H4 (cell line): ENCODE data around the gene TAB2. TPM values are rescaled to one million over a fixed set of nuclear protein-coding genes. Genes with fewer than 3 reads are reported as not detected.
"Not testable (repeated sequence)": the region's sequence is repeated elsewhere in the genome, so short reads cannot be mapped to it uniquely, and the experiment has no call there.

Experiments
- DNase-seq: peaks from one replicate; pipeline ENCODE4 v3.0.0-alpha.2; 2015; ENCODE audit warnings: low spot score
- total RNA-seq: library from RNA; depleted of rRNA; stranded (reverse); fragments of >200 nt; shearing (Covaris generic); gene quantifications from 2 replicates; pipeline ENCODE4 v1.2.3, GENCODE V29; 2014

TAB2 gene
- total RNA-seq, 1 experiment from 2014 or later: 15.5 TPM

DNA sequence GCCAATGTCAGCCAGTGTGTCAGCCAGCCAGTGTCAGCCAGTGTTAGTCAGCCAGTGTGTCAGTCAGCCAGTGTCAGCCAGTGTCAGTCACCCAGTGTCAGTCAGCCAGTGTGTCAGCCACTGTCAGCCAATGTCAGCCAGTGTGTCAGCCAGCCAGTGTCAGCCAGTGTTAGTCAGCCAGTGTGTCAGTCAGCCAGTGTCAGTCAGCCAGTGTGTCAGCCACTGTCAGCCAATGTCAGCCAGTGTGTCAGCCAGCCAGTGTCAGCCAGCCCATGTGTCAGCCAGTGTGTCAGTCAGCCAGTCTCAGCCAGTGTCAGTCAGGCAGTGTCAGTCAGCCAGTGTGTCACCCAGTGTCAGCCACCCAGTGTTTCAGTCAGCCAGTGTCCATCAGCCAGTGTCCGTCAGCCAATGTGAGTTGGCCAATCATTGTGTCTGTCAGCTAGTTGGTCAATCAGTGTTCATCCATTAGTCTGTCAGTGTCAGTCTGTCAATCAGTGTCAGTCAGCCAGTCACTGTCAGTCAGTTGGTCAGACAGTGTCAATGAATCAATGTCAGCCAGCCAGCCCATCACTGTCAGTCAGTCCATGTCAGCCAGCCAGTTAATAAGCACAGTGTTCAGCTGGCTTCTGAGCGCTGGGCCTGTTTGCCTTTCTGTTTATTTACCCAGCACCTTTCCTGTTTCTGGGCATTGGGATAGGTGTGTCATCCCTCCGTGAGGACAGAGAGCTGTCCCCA, 127.0 kb downstream of the TAB2 start:
- not testable (repeated sequence) for DNase-seq

DNA sequence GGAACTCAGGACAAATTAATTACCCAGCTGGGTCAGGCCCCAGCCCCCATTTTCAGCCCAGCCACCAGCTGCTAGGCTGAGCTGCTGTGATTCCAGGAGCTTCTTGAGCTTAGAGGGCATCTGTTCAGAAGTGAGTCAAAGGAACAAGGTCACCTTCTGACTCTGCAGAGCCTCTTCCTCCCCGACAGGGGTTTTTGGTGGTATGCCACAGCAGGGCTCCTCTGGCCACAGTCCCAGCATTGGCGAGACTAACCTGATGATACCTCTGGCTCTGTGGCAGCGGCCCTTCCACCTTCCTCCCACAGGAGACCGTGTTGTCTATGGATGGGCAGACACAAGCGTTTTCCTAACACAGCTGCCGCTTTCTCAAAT, 127.6 kb downstream of the TAB2 start:
- no peak for DNase-seq

DNA sequence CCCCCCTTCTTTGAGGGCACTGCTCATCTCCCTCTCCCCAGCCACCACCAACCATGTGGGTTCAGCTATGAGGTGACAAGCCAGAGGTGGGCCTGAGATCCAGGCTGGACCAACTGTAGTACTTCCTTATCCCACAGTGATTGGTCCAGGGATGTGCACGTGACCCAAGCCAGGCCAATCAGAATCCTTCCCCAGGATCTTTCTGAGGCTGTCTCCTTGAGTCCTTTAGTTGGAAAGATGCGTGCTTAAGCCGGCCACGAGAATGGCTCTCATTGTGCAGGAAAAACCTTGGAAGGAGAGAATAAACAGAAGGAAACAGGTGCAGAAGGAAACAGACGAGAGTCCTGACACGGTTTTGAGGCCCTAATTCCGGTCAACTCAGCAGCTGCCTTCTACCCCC, 128.1 kb downstream of the TAB2 start:
- no peak for DNase-seq

DNA sequence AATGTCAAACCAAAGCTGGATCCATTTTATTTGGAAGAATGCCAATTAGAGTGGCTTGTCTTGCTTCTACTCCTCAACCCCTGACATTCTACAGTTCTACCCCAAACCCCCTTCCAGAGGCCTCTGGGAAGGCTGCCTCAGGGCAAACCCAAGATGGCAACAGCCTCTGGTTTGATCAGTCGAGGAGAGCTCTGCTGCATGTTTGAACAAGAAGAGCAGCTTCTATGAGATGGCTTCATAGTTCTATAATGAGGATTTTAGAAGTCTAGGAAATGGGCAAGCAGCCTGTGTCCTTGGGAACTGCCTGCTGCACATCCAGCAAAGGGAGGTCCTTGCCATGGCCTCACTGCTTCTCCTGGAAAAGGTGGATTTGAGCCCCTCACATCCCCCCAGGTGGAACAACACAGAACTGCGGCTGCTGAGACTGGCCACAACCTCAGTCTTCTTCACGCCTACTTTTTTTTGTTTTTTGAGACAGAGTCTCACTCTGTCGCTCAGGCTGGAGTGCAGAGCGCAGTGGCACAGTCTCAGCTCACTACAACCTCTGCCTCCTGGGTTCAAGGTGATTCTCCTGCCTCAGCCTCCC, 129.4 kb downstream of the TAB2 start:
- no peak for DNase-seq

DNA sequence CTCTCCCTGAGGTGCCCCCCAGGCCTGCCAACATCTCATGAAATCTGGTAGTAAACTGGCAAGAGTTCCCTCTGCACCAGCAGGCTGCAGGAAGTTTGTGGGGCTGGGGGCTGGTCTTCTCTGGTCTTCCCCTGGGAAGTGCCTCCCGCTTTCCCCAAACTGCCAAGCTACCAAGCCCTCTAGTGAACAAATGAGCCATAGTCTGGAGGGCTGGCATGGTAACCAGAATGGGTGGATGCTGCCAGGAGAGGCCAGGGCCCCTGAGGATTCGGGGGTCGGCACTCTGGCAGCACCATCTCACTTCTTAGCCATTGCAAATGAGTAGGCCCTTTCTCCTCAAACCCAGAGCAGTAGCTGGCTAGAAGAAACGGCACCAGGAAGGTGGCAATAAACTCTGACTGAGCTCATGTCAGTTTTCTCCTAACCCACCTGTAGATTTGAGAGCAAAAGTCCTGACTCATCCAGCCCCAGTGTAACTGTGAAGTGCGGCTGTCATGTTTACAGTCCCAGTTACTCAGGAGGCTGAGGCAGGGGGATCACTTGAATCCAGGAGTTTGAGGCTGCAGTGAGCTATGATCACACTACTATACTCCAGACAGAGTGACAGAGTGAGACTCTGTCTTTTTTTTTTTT, 131.4 kb downstream of the TAB2 start:
- no peak for DNase-seq

GRCh38 chr6:149449831-149450678, 132.5 kb downstream of the TAB2 start:
- no peak for DNase-seq

DNA sequence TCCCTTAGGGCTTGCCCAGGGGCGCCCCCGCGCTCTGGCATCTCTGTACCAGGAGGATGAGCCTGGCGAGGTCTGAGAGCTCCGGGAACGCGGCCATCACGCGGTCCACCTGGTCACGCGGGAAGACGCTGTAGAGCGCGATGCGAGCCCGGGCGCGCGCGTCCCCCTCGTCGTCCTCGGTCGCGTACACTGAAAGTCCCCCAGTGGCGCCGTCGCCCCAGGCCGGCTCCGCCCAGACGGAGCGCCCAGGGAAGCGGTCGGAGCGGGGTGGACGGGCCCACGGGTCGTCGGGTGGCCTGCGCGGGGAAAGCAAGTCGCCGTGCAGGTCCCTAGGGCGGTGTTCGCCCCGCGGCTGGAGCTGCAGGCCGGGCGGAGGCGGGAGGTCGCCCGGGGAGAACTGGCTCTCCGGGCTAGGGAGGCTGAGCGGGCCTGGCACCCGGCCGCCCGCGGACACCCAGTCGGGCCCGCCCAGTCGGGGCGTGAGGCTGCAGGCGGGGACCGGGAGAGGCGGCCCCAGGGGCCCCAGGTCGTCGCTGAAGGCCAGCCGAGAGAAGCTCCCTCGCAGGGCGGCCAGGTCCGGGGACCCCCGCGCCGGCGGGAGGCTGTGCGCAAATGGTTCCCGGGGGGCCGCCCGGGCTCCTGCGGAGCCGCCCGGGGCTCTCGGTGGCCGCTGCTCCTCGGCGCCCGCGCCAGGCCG, 133.3 kb downstream of the TAB2 start:
- DNase-seq: no peak

- DNase-seq: no peak
Measured at GRCh38 chr6:149451376-149452036, 134.0 kb downstream of the TAB2 start.

- no peak for DNase-seq
Measured at GRCh38 chr6:149452037-149452939, 134.8 kb downstream of the TAB2 start.

- DNase-seq: no peak
Measured at GRCh38 chr6:149453597-149454345, 136.3 kb downstream of the TAB2 start.

DNA sequence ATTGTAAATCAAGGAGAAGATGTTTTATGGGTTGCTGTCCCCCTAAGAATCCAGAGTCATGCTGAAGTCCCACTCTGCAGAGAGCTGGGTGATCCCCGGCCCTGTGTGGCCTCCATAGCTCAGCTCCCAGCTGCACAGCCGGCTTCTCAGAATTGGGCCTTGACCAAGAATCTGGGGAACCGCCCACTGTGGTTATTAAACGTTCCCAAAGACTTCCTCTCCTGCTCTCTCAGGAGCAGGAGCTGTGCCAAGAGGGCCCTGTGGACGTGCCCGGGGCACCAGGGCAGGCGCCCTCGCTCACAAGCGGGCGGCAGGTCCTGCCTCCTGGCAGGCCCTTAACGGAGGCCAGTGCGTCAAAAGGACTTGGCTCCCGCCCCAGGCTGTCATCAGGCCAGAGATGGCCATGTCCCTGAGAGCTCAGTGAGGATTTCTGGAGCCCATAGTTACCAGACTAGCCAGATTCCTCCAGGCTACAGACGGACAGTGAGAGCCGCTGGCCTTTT, 136.9 kb downstream of the TAB2 start:
- DNase-seq: peak; percentile 78

- no peak for DNase-seq
Measured at GRCh38 chr6:149455031-149455732, 137.7 kb downstream of the TAB2 start.

GRCh38 chr6:149456311-149457021, 139.0 kb downstream of the TAB2 start:
- DNase-seq: no peak

GRCh38 chr6:149457316-149457884, 139.9 kb downstream of the TAB2 start:
- DNase-seq: no peak

DNA sequence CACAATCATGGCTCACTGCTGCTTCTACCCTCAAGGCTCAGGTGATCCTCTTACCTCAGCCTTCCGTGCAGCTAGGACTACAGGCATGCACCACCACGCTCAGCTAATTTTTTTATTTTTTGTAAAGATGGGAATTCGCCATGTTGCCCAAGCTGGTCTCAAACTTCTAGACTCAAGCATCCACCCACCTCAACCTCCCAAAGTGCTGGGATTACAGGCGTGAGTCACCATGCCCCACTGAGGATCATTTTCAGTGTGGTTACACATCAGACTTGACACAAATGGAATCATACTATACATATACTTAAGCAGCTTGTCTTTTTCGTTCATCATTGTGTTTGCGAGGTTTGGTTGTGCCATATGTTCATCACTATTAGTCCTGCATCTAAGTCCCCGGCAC, 140.7 kb downstream of the TAB2 start:
- no peak for DNase-seq

- no peak for DNase-seq
Measured at GRCh38 chr6:149458806-149459205, 141.3 kb downstream of the TAB2 start.

- DNase-seq: no peak
Measured at GRCh38 chr6:149459761-149460160, 142.2 kb downstream of the TAB2 start.
